Prostate gland (tissue), 2 donors: ENCODE data around the gene DDX11.
"Not testable (repeated sequence)": the region's sequence is repeated elsewhere in the genome, so short reads cannot be mapped to it uniquely, and the experiment has no call there.

Experiments used
- POLR2A ChIP-seq: fragments of 450-650 bp; IDR thresholded peaks from one replicate; pipeline ENCODE4 v1.6.1; 2016; ENCODE audit warnings: antibody characterized with exemption, mild to moderate bottlenecking
- TF ChIP-seq, protein P1 (sequence below), 4 experiments: fragments of 200-600 bp in 2 of 4; fragments of 450-650 bp in 2 of 4; sonication (generic) in 2 of 4; IDR thresholded peaks; 1 replicate in 3 of 4; 2 replicates in 1 of 4; pipeline ENCODE4 v1.5.1; 2016 to 2019; ENCODE audit warnings: antibody characterized with exemption in 4 of 4, mild to moderate bottlenecking in 2 of 4, moderate library complexity in 2 of 4

DNA sequence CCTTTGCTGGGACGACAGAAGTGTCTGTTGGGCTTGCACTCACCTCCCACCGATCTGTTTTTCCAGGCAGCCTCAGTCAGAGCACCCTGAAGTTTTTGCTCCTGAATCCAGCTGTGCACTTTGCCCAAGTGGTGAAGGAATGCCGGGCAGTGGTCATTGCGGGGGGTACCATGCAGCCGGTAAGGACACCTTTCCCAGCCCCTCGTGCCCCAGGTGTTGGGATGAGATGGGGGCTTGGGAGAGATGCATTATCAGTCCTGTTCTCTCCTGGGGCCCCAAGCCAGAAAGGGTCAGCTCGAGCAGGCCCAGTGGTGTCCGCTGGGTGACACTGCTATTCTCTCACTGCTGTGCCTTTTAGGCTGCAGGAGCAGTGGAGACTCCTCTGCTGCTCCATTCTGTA lies 24.2 kb downstream of the DDX11 start:
- TF ChIP-seq, protein P1, sequence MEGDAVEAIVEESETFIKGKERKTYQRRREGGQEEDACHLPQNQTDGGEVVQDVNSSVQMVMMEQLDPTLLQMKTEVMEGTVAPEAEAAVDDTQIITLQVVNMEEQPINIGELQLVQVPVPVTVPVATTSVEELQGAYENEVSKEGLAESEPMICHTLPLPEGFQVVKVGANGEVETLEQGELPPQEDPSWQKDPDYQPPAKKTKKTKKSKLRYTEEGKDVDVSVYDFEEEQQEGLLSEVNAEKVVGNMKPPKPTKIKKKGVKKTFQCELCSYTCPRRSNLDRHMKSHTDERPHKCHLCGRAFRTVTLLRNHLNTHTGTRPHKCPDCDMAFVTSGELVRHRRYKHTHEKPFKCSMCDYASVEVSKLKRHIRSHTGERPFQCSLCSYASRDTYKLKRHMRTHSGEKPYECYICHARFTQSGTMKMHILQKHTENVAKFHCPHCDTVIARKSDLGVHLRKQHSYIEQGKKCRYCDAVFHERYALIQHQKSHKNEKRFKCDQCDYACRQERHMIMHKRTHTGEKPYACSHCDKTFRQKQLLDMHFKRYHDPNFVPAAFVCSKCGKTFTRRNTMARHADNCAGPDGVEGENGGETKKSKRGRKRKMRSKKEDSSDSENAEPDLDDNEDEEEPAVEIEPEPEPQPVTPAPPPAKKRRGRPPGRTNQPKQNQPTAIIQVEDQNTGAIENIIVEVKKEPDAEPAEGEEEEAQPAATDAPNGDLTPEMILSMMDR (IDR thresholded peaks at IDR 0.05) = not testable (repeated sequence)
- not testable (repeated sequence) for TF ChIP-seq POLR2A
